Stimulated activated CD4-positive, alpha-beta T cell treated with anti-CD3 and anti-CD28 coated beads, Interleukin-15, amount 100 ng/mL, for 24 hours (primary cell): ENCODE data around the gene SHC3.

Experiments used
- DNase-seq: peaks from one replicate; pipeline ENCODE4 v3.0.0-alpha.2; 2020

The SHC3 gene

GRCh38 chr9:89153232-89154017 is 25.2 kb downstream of the SHC3 start:
- DNase-seq = peak; percentile 61

- DNase-seq = no peak
Measured at GRCh38 chr9:89149726-89150125, 28.9 kb downstream of the SHC3 start.

DNA sequence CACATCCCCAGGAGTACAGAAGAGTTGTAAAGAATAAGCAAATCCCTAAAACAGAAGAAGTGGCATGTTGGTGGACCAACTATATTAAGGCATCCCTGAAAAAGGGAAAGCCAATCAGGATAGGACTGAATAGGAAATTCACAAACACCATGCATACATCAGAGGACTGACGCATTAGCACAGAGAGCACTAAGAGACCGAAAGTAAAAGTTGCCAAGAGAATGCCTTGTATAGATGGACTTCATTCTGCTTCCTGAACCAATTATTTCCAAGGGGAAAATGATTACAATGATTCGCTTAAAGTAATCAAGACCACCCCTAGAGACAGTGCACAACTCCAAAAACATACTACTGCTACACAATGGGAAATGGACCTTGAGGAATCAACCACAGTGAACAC is 33.5 kb downstream of the SHC3 start:
- DNase-seq = no peak

- no peak for DNase-seq
Measured at GRCh38 chr9:89144238-89144637, 34.4 kb downstream of the SHC3 start.

DNA sequence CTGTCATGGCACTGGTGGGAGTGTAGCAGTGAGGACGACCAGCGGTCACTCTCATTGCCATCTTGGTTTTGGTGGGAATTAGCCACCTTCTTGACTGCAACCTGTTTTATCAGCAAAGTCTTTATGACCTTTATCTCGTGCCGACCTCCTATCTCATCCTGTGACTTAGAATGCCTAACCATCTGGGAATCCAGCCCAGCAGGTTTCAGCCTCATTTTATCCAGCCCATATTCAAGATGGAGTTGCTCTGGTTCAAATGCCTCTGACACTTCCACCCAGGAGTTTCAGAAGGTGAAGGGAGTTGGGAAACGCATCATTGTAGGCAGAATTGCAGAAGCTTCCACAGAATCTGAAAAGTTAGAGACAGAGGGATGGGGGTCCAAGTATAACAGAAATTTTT is 35.4 kb downstream of the SHC3 start:
- no peak for DNase-seq

GRCh38 chr9:89139455-89139854 is 39.2 kb downstream of the SHC3 start:
- DNase-seq = no peak

- no peak for DNase-seq
Measured at GRCh38 chr9:89138463-89139390, 39.9 kb downstream of the SHC3 start.

DNA sequence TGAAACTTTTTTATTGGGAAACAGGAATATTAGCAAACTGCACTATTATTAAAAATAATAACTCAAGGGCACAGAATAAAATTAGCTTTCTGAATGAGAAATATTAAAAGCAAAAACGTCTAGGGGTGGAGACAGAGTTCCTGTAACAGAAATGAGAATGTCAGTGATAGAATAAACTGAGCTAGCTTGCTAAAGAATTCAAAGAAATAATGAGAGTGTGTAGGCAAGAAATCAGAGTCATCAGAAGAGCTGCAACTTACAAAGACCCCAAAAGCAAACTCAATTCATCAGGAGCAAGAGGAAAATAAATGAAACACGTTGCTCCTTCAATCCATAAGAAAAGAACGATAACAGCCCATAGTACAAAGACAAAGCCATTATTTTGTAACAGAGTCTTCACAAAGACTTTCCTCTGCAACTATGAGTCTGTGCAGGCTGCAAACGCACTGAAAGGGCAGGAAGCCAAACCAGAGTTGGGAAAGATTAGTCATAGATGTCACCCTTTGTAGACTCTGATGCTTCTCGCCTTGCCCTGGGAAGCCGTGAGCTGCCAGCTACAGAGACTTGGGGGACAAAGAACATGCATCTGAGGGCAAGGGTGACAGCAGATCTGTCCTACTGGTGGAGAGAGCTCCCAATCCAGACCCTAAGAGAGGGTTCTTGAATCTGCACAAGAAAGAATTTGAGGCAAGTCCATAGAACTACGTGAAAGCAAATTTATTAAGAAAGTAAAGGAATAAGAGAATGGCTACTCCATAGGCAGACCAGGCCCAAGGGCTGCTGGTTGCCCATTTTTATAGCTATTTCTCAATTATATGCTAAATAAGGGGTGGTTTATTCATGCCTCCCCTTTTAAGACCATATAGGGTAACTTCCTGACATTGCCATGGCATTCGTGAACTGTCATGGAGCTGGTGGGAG is 40.8 kb downstream of the SHC3 start:
- peak; percentile 49 for DNase-seq

DNA sequence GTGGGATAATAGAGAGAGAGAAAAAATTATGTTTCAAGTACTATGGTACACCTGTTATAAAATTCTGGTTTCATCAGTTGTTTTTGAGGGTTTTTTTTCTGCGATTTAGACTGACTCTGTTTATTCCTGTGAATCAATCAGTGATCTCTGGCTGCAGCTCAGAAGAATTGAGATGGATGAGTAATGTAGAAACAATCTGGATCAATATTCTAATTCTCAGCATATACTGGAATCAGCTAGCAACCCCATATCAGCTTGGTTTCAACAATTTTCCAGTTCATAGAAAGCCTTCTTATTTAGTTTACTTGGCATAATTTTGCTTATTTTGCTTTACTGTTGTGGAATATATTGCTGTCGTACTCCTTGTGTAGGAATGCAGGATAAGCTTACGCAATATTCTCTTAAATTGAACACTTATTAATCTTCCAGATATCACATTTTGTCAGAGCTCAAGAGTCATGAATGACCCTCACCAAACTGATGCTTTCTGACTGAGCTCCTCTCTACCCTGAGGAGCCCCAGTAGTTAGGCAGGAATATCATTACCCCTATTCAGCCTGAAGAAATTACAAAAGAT is 42.9 kb downstream of the SHC3 start:
- DNase-seq = no peak

DNA sequence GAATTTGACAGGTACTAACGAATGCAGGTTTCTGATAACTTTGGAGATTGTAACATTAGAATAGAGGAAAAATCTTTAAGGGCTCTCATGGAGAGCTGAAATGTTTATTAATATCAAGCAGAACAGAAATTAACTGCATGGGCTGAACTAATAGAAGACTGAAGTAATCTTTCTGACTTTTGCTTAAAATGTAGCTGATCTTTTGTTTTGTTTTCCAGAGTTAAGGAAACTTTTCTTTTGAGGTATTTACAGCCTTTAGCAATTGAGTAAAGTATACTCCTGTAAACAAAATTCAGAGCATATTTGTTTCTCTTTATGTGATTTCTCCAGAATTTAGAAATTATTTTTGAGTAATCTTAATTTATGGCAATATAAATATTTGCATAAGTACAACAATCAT is 43.9 kb downstream of the SHC3 start:
- DNase-seq = no peak

DNA sequence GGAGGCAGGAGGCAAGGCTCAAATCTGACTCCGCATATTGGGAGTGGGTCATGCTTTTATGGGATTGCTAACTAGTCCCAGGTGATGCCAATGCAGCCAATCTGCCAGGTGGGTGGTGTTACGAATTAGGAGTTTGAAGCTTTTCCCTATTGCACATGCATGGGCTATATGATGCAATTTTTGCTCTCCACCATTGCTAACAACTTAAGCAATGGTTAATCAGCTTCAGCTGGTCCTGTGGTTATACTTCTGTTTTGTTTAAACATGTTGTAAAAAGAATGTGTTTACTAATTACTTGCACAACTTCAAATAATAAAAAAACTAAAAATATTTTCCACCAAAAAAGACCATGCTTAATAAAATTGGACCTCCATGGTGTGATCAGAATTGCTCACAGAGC is 55.7 kb downstream of the SHC3 start:
- no peak for DNase-seq

DNA sequence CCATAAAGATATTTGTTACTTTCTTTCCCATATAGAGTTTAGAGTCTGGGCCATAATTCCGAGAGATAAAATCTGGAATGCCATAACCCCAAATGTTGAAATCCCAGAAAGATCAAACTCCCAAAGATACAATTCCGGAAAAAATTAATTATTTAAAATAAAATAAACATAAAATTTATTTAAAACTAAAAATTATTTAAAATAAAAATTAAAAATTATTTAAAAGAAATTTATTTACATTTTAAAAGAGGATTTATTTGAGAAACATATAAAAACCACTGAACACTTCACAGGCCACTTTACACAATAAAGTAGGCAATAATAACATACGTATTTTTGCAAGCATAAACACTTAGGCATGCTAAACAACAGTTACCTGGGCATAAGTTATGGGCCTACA is 57.9 kb downstream of the SHC3 start:
- no peak for DNase-seq

DNA sequence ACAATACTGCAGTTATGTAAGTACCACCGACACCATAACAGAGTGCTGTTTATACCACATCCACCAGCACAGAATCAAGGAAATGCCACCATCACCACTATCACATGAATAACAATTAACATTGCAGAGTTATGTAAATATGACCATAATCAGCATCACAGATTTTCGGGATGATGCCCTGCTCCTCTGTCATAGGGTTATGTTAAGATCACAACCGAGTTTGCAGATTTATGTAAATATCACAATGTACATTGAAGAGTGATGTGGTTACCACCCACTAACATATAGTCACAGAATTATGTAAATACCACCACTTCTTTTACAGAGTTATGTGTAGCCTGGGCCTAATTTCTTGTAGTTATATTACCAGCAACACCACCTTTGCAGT is 61.8 kb downstream of the SHC3 start:
- no peak for DNase-seq

DNA sequence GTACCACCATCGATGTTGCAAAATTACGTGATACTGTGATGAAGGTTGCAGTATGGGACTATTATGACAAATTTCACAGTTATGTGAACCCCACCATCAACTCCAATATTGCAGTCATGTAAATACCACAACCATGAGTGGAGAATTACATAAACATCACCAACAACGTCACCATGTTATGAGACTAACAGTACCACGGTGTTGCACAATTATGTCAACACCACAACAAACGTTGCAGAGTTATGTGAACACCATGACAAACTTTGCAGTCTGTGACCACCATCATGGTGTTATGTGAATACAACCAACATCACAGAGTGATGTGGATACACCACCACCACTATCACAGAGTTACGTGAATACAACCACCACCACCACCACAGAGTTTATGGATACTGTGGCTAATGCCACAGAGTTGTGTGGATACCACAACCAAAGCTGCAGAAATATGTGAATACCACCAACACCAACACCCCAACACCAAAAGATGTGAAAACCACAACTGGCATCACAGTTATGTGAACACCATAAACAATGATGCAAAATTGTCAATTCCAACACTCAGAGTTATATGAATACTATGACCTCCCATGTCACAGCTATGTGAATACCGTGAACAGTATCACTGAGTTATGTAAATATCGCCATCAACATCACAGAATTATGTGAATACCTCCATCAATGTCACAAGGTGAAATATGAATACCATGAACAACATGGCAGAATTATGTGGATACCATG is 62.4 kb downstream of the SHC3 start:
- no peak for DNase-seq

- DNase-seq = no peak
Measured at GRCh38 chr9:89115426-89115825, 63.2 kb downstream of the SHC3 start.

DNA sequence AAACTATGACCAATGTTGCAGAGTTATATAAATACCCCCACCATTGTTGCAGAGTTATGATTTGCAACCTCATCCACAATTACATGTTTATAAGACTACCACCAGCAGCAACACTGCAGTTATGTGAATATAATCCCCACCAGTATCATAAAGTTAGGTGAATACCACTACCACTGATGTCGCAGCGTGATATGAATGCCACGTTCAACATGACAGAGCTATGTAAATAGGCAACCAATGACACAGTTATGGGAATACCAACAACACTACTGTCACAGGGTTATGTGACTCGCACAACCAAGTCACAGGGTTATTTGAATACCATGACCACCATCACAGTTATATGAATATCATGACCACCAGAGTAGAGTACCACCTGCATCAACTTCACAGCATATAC is 63.9 kb downstream of the SHC3 start:
- DNase-seq = no peak

GRCh38 chr9:89113851-89114250 is 64.8 kb downstream of the SHC3 start:
- DNase-seq = no peak

DNA sequence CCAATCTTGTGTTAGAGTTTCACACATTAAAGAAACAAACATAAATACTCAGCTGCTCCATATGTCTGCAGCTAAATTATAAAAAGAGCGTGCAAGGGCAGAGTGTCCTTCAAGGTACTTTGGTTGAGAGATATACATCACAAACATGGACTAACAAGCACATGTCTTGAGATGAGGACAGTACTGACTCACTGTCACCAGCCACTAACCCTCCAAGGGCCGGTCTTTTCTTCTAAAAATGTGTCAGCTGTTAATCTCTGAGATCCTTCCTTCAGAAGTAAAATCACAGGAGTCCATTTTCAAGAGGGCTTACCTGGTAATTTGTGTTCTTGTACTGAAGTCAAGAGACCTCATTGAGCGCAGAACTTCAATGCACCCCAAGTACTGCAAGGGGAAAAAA is 66.4 kb downstream of the SHC3 start:
- no peak for DNase-seq

DNA sequence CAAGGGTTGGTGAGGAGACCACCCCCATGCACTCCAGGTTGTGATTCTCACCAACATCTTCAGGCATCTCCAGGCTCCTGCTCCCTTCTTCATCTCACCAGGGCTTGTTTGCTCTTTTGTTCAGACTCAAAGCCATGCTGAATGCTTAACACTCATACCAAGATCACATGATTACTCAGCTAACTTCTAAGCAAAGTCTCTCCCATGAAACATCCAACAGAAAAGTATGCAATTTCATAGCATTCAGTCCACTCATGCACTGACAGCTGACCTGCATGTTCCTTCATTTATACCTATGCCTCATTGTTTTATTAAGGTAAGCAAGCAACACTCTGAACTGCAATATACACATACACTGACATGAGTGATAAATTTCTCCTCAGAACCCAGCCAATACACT is 69.0 kb downstream of the SHC3 start:
- no peak for DNase-seq

DNA sequence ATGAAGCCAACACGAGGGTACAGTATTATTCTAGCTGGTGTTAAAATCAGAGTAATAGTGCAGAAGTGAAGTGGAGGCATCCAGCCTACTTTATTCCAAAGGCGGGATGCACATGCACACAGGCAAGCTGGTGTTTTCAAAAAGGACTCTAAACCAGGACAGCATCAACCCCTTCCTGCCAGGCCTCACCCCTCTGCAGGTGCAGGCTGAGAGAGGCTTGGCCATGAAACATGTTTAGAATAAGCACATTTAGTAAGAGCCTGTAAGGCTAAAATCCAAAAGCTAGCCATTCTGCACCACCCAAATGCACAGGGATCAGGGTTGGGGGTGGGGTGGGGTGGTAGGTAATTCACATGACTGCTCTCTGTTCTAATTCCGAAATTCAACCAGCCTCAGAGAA is 71.2 kb downstream of the SHC3 start:
- no peak for DNase-seq

DNA sequence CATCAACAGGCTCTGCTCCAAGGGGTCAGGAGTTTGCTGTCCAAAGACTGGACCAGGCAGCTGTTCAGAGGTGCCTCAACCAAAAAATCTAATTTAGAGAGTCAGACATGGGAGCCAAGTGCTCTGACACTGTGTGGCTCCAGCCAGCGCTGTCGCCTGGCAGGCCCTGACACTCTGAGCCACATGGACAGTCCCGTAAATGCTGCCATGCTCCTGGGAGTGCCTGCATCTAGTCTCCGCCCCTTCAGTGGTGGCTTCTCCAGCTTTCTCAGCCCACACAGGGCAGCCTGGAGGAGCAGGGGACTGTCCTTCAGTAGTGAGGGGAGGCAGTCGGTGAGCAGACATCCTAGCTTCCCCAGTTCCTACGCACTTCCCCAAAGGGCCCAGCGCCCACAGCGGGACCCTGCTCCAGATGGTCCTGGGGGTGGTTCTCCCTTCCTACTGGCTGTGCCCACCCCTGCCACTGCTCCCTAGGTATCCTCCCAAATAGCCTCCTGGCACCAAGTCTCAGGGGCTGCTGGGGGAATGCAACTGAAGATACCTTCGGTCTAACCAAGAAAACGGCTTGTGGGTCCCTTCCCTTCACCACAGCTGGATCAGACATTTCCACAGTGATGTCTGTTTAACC is 72.3 kb downstream of the SHC3 start:
- no peak for DNase-seq

GRCh38 chr9:89104821-89105220 is 73.8 kb downstream of the SHC3 start:
- no peak for DNase-seq
